ENCODE measurements around the gene MIPOL1.

- TF ChIP-seq, protein P1, sequence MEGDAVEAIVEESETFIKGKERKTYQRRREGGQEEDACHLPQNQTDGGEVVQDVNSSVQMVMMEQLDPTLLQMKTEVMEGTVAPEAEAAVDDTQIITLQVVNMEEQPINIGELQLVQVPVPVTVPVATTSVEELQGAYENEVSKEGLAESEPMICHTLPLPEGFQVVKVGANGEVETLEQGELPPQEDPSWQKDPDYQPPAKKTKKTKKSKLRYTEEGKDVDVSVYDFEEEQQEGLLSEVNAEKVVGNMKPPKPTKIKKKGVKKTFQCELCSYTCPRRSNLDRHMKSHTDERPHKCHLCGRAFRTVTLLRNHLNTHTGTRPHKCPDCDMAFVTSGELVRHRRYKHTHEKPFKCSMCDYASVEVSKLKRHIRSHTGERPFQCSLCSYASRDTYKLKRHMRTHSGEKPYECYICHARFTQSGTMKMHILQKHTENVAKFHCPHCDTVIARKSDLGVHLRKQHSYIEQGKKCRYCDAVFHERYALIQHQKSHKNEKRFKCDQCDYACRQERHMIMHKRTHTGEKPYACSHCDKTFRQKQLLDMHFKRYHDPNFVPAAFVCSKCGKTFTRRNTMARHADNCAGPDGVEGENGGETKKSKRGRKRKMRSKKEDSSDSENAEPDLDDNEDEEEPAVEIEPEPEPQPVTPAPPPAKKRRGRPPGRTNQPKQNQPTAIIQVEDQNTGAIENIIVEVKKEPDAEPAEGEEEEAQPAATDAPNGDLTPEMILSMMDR (IDR thresholded peaks at IDR 0.05) = no peak
- TF ChIP-seq EP300 (IDR thresholded peaks at IDR 0.05) (no peak), POLR2A (IDR thresholded peaks at IDR 0.05) (no peak)
These were observed 179.3 kb downstream of the MIPOL1 start for GRCh38 chr14:37376944-37377609.

Data from ovary (tissue), 3 donors.